ENCODE results near the gene PPP1R15A.

The PPP1R15A gene

GRCh38 chr19:48859711-48860572, 12.3 kb upstream of the PPP1R15A start:
- Mint-ChIP-seq H3K4me3 (no peak overlapping the region), H3K27ac (no peak overlapping the region), H3K4me1 (no peaks in the 10 kb centered on the region), H3K27me3 (ENCODE audit: low read depth) (no peaks in the 10 kb centered on the region), H3K9me3 (no peaks in the 10 kb centered on the region), H3K36me3 (ENCODE audit: low read depth) (peaks cover 45% of the 10 kb centered on the region)
- TF ChIP-seq CTCF (IDR thresholded peaks at IDR 0.05; ENCODE audit: unreplicated experiment in 3 of 3) = no peak

DNA sequence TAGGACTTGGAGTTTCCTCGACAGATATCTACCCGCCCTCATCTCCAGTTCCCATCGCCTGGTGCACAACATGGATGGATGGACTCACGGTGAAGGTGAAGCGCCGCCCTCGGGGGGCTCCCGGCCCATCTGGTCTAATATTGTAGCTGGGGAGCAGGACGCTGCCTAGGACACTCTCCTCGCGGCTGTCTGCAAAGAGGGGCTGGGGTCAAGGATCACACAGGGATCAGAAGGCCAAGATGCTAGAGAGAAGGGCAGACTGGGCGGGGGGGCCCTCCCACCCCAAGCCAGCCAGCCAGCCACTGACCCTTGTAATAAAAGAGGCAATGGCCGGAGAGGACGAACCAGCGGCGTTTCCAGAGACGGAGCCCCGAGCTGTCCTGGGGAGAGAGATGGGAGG, 10.9 kb upstream of the PPP1R15A start:
- Mint-ChIP-seq H3K9me3 (no peaks in the 10 kb centered on the region), H3K36me3 (ENCODE audit: low read depth) (peaks cover 49% of the 10 kb centered on the region), H3K4me1 (no peaks in the 10 kb centered on the region), H3K27me3 (ENCODE audit: low read depth) (no peaks in the 10 kb centered on the region), H3K27ac (no peak overlapping the region), H3K4me3 (no peak overlapping the region)
- no peak for TF ChIP-seq CTCF (IDR thresholded peaks at IDR 0.05; ENCODE audit: unreplicated experiment in 3 of 3)

DNA sequence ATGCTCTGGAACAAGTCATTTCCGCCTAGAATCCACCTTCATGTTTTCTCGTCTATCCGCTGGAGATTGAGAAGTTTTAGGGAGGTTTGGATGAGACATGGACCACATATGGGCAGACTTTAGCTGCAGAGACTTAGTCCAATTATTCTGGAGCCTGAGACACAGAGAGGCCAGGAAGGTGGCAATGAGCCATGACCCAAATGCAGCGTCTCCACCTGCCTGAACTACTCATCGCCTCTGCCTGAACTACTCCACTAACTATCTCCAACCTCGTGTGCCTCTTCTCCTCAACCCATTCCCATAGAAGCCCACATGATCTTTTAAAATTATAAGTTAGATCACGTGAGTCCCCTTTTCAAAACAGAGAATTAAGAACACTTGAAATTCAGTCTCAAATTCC, 9.4 kb upstream of the PPP1R15A start:
- no peak for TF ChIP-seq CTCF (IDR thresholded peaks at IDR 0.05; ENCODE audit: unreplicated experiment in 3 of 3)
- no peaks in the 10 kb centered on the region for H3K27me3 Mint-ChIP-seq (ENCODE audit: low read depth)
- H3K27ac Mint-ChIP-seq = no peak overlapping the region
- no peak overlapping the region for H3K4me3 Mint-ChIP-seq
- H3K36me3 Mint-ChIP-seq (ENCODE audit: low read depth) = peaks cover 42% of the 10 kb centered on the region
- H3K4me1 Mint-ChIP-seq = peaks cover 11% of the 10 kb centered on the region
- H3K9me3 Mint-ChIP-seq = no peaks in the 10 kb centered on the region

DNA sequence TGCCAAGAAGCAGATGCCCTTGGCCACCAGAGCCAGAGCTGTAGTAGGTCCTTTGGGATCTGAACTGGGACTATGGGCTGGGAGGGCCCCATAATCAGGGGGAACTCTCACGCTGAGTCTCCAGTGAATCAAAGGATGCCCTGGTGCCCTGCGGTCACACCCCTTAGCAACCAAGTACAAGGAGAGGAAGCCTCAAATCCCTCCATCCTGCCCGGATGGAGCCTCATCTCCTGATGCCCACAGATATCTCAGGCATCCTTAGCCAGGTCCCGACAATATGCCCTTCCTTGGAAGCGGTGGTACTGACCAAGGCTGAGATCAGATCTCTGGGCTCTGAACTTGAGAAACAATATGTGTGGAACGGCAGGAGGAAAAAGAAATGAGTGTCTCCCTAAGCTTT, 5.5 kb upstream of the PPP1R15A start:
- no peak for TF ChIP-seq CTCF (IDR thresholded peaks at IDR 0.05; ENCODE audit: unreplicated experiment in 3 of 3)

DNA sequence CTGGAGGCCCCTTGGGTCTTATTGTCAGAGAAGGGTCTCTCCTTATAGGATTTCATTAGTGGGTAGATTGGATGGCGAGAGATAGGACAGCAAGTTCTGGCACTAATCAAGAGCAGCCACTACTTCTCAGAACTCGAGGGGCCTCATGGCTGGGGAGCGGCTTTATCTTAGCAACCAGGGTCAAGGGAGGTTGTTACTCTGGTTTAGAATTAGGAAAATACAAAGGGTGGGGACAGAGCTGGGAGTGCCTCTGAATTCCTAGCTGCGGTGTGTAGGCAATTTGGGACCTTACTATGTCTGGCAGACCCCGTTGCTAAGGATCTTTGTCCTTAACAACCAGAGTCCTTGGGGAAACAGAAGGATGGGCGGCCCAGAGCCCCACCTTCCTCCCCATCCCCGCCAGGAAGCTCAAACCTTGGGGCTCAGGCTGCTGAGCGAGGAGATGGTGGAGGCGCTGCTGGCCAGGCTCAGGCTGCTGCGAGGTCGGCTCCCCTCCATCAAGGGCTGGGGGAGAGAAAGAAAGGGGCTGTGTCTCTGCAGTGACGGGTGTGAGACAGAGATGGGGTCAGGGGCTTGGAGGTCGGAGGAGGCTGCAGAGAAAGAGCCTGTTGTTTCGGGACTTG, 5.0 kb upstream of the PPP1R15A start:
- TF ChIP-seq CTCF (IDR thresholded peaks at IDR 0.05; ENCODE audit: unreplicated experiment in 3 of 3) = no peak
- peaks cover 28% of the 10 kb centered on the region for H3K4me1 Mint-ChIP-seq
- peak overlapping the region; percentile 98 to 99 (median 99) for H3K27ac Mint-ChIP-seq
- H3K36me3 Mint-ChIP-seq (ENCODE audit: low read depth) = peaks cover 16% of the 10 kb centered on the region
- H3K4me3 Mint-ChIP-seq = peak overlapping the region; percentile 88 to 94 (median 92)
- no peaks in the 10 kb centered on the region for H3K9me3 Mint-ChIP-seq
- H3K27me3 Mint-ChIP-seq (ENCODE audit: low read depth) = no peaks in the 10 kb centered on the region

More for the DNA sequence above, 5.5 kb upstream of the PPP1R15A start:
- Mint-ChIP-seq H3K4me3 (peak overlapping the region; percentile 88 to 94 (median 92)), H3K4me1 (peaks cover 24% of the 10 kb centered on the region), H3K9me3 (no peaks in the 10 kb centered on the region), H3K27ac (peak overlapping the region; percentile 98 to 99 (median 99)), H3K36me3 (ENCODE audit: low read depth) (peaks cover 19% of the 10 kb centered on the region), H3K27me3 (ENCODE audit: low read depth) (no peaks in the 10 kb centered on the region)

All from nephron (organoid).